ENCODE data around the gene ARF4.

ARF4 gene

GRCh38 chr3:57594576-57594975, 2.6 kb downstream of the ARF4 start:
- no peak for DNase-seq (ENCODE audit: low spot score)
- TF ChIP-seq, protein P1, sequence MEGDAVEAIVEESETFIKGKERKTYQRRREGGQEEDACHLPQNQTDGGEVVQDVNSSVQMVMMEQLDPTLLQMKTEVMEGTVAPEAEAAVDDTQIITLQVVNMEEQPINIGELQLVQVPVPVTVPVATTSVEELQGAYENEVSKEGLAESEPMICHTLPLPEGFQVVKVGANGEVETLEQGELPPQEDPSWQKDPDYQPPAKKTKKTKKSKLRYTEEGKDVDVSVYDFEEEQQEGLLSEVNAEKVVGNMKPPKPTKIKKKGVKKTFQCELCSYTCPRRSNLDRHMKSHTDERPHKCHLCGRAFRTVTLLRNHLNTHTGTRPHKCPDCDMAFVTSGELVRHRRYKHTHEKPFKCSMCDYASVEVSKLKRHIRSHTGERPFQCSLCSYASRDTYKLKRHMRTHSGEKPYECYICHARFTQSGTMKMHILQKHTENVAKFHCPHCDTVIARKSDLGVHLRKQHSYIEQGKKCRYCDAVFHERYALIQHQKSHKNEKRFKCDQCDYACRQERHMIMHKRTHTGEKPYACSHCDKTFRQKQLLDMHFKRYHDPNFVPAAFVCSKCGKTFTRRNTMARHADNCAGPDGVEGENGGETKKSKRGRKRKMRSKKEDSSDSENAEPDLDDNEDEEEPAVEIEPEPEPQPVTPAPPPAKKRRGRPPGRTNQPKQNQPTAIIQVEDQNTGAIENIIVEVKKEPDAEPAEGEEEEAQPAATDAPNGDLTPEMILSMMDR (IDR thresholded peaks at IDR 0.05; ENCODE audit: extremely low read depth, missing control alignments): no peak

GRCh38 chr3:57594144-57594543, 3.0 kb downstream of the ARF4 start:
- DNase-seq (ENCODE audit: low spot score): no peak
- TF ChIP-seq, protein P1 (IDR thresholded peaks at IDR 0.05; ENCODE audit: extremely low read depth, missing control alignments): no peak

- no peak for DNase-seq (ENCODE audit: low spot score)
- TF ChIP-seq, protein P1 (IDR thresholded peaks at IDR 0.05; ENCODE audit: extremely low read depth, missing control alignments): no peak
Measured at GRCh38 chr3:57592306-57592705, 4.8 kb downstream of the ARF4 start.

- no peak for DNase-seq (ENCODE audit: low spot score)
- TF ChIP-seq, protein P1 (IDR thresholded peaks at IDR 0.05; ENCODE audit: extremely low read depth, missing control alignments): no peak
Measured at GRCh38 chr3:57587905-57588304, 9.2 kb downstream of the ARF4 start.

DNA sequence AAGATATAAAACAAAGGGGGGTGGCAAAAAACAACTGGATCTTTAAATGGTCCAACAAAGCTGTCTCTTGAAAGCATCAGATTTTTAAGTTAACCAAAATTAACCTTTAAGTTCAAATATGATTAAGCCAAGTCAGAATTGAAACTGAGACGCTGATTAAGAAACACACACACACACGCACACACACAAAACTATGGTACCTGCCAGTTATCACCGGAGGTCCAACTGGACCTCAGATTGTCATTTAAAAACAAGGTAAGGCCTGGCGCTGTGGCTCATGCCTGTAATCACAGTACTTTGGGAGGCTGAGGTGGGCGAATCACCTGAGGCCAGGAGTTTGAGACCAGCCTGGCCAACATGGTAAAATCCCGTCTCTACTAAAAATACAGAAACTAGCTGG, 10.4 kb downstream of the ARF4 start:
- no peak for DNase-seq (ENCODE audit: low spot score)
- TF ChIP-seq, protein P1 (IDR thresholded peaks at IDR 0.05; ENCODE audit: extremely low read depth, missing control alignments): no peak

- TF ChIP-seq, protein P1 (IDR thresholded peaks at IDR 0.05; ENCODE audit: extremely low read depth, missing control alignments): no peak
- no peak for DNase-seq (ENCODE audit: low spot score)
Measured at GRCh38 chr3:57583544-57583943, 13.6 kb downstream of the ARF4 start.

GRCh38 chr3:57582474-57583168, 14.5 kb downstream of the ARF4 start:
- TF ChIP-seq, protein P1 (IDR thresholded peaks at IDR 0.05; ENCODE audit: extremely low read depth, missing control alignments): no peak

More at GRCh38 chr3:57582474-57583168, 14.5 kb downstream of the ARF4 start:
- DNase-seq (ENCODE audit: low spot score): no peak
